Fibroblast of skin of abdomen (primary cell): ENCODE results near the gene RNF182.
A peak's percentile ranks its signal among the peaks of the same experiment; 100 is the strongest.
"Not testable (repeated sequence)": the region's sequence is repeated elsewhere in the genome, so short reads cannot be mapped to it uniquely, and the experiment has no call there.

Experiments
- DNase-seq: peaks from one replicate; pipeline ENCODE4 v3.0.0-alpha.2; 2013

Gene RNF182

DNA sequence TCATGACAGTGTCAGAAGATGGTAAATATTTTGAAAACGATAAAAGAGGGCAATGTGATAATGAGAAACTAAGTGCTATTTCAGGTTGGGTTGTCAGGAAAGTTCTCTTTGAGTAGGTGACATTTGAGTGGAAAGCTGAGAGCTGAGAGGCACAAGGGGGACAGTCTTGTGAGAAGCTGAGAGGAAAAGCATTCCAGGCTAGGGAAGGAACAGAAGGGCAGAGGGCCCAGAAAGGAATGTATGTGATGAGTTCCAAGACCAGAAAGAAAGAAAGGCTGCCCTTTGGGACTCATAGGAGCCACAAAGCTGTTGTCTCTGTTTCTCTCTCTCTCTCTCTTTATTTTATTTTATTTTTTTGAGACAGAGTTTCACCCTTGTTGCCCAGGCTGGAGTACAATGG is 7.6 kb upstream of the RNF182 start:
- DNase-seq: no peak

DNA sequence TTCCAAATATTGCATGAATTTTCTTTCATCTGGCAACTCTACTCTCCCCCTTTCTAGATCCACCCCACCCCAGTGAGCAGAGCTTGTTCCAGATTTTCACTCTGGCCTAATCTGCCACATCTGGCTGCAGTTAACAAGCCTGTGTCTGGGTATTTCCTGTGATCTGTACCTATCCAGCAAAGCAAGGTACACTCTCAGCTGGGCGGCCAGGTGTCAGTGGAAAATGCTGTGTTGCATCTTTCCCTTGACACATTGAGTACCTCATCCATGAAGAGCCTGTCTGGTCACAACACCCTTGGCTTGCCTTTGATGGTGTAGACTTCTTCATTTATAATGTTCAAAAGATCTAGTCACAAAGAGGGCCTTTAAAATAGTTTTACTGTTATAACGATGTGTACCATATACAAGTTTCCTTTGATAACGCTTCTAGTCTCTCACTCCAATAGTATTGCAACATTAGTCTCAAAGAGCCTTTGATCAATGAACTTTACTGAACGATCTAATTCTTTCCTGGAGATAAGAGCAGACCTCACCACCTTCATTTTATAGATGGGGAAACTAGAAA is 6.0 kb upstream of the RNF182 start:
- no peak for DNase-seq

DNA sequence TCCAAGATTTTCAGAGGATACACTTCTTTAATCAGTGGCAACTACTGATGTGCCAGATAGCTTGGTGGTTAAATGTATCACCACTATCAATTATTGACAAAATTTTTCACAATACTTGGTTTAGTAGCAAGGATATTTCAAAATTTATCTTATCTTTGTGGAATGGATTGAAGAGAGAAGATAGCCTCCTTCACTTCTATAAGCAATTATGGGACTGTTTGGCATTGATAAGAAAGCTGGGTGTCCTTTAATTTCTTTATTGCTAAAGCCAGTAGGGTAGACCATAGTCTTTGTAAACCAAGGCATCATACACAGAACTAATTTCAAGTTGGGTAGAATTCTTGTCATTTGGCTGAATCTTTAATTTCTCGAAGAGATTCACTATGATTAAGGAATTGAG is 4.9 kb upstream of the RNF182 start:
- no peak for DNase-seq

DNA sequence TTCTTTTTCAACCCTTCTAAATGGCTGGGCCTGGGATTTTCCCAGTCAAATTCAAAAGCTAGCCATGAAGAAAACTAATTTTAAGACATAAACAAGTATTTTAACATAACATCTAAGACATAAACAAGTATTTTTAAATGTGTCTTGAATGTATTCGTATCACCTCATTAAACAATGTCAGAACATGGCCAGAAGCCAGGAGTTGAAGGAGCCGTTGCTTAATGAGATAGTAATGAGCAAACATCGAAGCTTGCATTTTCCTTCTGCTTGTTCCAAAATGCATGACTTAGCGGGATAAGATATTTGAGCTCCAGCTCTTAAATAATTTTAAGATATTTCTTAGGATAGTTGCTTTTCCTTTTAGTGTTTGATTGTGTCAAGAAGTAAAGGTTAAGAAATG is 4.2 kb upstream of the RNF182 start:
- DNase-seq: no peak

DNA sequence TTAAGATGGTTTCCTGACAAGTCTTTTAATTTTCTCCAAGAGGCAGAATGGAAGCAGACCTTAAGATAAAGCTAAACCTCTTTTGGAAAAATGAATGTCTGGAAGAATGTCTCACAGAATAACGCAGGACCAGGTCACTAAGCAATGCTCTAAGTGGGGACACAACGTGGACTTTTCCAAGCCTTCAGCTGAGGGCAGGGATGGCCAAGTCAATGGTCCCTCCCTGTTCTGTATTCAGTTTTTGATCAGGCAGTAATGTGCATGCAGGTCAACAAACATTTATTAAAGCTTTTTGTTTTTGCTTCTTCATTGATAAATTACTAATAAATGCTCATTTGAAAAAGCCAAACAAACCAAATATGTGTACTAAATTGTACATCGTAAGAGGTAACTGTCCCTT is 2.0 kb upstream of the RNF182 start:
- no peak for DNase-seq

DNA sequence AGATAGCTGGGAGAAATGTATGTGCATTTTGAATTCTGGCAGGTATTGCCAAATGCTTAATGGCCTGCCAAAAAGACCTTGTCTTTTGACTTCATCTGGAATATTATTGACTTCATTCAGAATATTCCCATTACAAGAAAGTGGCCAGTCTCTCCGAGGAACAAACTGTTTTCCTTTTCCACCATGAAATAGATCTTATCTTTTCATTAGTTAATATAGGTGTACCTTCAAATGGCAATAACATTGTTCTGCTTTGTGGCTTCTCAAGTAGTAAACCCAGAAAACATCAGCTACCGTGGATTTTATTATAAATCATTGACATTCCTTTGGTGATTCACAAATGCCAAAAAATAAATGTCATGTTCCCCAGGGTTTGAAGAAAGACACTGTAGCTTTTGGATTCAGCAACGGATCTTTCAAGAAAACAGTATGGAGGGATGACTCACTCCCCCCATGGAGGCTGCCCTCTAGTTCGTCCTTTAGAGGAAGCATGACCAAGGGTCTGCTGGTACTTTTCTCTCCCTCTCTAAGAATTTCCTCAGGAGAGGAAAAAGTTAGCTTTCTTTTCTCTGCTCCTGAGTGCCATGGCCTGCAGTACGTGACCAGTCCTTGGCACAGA is 1.1 kb upstream of the RNF182 start:
- DNase-seq: peak; percentile 86

DNA sequence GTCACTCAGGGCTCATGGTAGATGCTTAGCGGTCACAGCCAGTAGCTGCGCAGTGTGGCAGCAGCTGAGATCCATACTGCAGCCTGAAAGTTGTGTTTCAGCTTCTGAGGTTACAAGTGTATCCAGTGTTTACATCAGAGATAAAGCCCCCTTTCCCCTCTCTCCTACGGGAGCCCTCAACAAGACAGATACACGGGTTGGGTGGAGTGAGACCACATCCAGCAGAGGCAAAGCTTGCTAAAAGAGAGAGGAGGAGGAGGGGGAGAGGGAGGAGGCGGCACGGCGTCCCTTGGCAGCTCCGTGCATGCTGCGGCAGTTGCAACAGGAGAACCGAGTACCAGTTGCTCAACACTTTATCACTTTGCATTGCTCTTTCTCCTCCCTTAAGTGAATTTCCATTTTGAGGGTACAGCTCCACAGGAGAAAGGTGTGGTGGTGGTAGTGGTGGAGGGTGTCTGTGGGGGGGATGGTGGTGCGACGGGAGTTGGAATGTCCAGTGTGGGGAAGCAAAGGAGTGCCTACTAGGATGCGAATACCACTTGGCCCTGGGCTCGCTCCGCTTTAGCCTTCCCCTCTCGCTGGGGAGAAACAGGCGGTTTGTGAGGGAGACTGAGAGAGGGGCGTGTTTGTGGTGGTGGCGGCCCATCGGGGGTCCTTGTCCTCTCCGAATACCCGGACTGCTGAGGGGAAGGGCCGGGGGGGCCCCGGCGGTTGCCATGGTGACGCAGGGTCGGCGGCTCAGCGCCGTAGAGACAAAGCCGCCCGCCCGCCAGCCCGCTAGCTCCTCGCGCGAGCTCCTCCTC is 405 bp upstream of the RNF182 start:
- peak; percentile 64 for DNase-seq

DNA sequence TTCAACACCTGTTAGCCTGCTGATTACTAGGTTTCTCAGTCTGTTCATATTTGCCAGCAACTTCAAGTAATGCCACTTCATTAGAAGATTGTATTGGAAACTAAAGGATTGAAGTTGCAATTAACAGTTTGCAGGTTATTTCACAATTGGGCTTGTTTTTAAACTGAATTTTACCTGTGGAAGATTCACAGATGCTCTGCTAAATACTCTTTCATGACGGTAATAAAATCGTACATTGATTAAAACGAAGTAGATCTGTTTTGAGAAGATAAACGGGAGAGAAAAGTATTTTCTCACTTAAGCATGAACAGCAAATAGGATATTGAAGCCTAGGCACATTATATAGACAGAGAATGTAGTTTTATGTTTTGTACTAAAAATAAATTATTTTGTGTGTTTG is 1.6 kb downstream of the RNF182 start:
- DNase-seq: no peak

DNA sequence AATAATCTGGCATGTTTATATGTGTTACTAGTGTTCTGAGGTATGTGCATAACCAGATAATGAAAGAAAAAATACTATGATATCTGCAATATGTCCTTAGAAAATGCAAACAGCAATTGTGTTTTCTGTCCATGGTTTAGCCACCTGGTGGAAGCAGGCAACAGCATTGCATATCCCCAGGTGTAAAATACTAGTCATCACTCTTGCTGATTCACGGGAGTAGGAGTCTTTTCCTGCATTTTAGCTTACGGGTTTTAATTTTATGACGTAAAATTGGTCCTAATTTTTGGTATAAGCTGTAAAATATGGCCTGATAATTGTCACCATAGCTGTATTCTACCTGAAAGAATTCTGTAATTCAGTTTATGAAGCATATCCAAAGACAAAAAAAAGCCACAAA is 2.5 kb downstream of the RNF182 start:
- DNase-seq: no peak

DNA sequence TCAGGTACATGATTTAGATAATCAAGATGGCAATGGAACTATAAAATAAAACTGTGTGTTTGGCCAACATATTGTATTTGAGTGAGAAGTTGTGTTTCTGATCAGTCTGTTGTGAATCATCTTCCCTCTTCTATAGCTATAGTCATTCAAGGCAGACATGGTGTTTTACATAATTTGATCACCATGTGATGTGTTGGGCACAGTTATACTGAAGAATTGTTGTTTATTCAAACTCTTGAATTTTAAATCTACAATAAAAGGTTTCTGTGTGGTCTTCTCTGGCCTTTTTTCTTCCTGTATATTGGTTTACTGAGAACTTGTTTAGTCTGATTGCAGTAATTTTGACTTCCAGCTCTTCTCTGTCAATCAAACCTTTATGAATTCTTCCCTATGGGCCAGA is 4.4 kb downstream of the RNF182 start:
- no peak for DNase-seq

DNA sequence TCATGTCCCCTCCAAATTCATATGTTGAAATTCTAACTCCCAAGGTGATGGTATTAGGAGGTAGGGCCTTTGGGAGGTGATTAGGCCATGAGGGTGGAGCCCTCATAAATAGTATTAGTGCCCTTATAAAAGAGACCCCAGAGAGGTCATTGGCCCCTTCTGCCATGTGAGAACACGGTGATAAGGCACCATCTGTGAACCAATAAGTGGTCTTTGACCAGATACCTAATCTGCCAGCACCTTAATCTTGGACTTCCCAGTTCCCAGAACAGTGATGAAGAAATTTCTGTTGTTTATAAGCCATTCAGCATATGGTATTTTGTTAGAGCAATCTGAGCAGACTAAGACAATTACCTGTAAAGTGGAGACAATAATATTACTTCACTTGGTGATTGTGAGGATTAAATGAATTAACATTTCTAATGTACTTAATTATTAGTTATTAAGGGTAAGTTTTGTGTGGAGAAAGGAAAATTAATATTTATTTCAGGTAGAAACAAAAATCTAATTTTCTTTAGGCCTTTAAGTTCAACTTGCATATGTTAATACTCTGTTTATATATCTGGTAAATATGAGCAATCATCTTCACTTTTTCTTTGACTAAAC is 7.1 kb downstream of the RNF182 start:
- no peak for DNase-seq

DNA sequence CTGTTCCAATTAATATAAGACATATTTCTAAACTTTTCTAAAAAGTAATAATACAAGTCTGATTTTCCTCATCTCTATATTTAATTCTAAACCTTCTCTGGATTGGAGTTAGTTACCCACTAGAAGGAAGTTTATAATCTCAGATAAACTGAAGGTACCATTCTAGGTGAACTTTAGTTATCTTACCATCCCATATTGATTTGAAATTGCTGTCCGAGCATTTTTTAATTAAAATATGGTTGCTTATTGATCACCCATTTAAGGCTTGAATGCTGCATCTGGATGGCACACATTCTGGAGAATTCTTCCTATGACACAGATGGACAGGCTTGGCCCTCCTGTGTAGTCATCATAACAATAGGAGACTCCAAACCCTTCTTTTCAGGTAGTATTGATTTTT is 8.0 kb downstream of the RNF182 start:
- DNase-seq: no peak

DNA sequence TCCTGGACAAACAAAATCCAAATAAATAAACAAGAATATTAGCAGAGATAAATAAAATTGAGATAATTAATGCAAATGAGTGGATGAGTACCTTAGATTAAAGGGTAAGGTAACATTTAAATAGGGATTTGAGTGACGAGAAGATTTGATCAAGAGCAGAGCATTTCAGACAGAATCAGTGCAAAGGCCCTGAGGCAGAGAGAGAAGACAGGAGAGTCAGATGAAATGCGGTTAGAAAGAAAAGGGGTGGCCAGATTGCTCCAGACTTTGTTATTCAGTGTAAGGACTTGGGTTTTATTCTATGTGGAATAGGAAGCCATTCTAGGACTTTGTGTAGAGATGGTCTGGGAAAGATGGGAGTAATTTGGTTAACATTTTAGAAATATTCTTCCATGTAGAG is 10.0 kb downstream of the RNF182 start:
- no peak for DNase-seq

DNA sequence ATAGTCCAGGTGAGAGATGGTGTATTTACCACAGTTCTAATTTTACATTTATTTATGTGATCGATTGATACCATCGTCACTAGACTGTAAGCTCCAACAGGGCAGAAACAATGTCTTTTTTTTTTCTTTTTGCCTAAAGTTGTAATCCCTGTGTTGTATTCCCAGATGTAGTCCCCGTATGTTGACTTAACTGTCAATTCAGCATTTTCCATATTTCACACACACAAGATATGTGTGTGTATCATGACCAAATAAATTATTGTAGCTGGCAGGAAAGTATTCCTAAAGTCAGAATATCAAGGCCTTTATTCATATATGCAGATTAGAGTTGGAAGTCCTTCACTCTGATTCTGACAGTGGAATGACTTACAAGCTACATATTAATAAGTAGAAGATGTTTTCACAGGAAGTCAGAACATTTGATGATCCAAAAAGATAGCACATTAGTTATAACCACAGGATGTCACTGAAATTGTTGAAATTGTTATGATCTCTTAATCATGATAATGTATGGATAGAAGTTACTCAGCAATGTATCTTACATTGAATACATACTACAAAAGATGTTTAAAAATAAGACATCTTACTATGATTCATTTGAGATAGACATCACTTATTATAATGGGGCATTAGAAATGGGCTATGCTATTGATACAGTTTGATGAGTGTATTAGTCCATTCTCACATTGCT is 10.6 kb downstream of the RNF182 start:
- peak; percentile 16 for DNase-seq

DNA sequence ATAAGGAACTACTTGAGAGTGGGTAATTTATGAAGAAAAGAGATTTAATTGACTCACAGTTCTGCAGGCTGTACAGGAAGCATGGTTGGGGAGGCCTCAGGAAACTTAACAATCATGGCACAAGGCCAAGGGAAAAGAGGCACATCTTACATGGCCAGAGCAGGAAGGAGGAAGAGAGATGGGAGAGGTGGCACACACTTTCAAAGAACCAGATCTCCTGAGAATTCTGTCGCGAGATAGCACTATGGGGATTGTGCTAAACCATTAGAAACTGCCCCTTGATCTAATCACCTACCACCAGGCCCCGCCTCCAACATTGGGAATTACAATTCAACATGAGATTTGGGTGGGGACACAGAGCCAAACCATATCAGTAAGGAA is 11.1 kb downstream of the RNF182 start:
- not testable (repeated sequence) for DNase-seq

DNA sequence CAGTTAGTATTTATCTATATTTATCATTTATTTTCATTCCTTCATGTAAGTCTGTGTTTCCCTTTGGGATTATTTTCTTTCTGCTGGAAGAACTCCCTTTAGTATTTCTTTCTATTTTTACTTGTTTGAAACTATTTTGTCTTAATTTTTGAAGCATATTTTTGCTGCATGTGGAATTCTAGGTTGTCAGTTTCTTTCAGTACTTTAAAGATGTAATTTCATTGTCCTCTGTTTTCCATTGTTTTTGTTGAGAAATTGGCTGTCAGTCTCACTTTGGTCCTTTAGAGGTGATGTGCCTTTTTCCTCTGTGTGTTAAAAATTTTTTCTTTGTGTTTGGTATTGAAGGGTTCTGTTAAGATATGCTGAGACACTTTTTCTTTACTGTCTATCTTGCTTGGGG is 17.1 kb downstream of the RNF182 start:
- DNase-seq: no peak

DNA sequence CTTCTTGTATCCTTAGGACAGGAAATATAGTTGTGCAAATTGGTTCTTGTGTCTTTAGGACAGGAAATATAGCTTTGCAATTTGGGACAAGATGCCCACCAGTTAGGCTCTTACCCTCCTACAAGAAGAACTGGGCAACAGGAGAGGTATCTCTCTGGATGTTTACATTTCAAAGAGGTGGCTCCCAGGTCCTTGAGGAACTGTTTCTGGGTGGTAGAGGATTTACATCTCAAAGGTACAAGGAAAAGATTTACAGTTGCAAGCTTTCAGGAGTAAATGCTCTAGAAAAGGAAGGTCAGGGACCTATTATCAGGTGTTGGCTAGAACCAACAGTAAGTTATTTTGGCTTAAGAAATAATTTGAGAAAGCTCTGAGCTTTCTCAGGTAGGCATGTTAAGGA is 19.2 kb downstream of the RNF182 start:
- DNase-seq: no peak

DNA sequence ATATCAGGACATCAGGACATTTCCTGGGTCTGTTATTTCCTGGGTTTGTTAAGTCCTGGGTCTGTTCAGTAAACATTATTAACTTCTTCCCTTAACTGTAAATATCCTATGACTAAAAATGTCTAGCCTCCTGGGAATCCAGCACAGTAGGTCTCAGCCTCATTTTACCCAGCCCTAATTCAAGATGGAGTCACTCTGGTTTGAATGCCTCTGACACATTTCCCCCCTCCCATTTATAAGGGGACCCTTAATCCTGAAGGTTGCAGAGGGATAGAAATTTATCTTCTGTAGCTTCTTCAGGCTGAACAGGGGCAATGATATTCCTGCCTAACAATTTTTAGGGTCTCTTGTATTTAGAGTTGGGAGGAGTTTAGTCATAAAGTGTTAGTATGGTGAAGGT is 21.8 kb downstream of the RNF182 start:
- no peak for DNase-seq

DNA sequence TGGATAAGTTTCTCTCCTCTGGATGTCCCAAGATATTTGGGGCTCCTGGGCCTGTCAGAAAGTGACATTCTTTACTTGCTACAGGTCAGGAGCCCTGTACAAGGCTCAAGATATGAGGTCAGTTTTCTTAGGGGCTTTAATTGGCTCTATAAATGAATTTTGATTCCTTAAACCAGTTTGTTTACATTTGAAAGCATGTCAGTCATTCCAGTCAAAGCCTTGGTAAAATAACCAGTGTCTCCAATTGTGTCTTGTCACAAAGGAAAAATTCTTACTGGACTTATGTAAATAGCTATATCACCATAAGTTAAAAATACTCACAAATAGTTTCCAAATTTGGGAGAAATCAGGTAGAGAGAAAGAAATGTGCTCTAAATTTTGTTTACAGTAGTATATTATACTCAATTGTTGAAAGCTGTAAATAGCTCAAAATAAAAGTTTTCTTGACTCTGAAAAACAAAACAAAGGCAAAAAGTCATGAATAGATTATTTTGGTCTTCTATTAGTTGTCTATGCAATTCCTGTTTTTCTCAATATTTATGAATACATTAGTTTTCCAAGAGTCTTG is 22.9 kb downstream of the RNF182 start:
- DNase-seq: no peak

DNA sequence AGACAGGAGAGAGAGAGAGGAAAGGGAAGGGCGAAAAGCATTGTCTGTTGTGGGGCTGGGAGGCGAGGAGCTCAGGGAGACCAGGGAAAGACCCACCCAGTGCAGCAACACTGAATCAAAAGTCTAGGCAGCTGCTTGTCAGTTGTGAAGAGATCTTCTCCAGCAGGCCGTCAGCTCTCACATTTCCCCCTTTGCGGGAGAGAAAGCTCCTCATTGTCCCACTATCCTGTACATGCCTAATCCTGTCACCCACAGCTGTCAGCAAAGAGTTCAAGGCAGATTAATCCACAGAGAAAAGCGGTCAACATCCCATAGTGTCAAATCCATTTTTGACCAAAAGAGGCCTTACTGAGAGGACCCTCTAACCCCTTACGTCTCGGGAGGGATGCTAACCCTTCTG is 27.3 kb downstream of the RNF182 start:
- no peak for DNase-seq

DNA sequence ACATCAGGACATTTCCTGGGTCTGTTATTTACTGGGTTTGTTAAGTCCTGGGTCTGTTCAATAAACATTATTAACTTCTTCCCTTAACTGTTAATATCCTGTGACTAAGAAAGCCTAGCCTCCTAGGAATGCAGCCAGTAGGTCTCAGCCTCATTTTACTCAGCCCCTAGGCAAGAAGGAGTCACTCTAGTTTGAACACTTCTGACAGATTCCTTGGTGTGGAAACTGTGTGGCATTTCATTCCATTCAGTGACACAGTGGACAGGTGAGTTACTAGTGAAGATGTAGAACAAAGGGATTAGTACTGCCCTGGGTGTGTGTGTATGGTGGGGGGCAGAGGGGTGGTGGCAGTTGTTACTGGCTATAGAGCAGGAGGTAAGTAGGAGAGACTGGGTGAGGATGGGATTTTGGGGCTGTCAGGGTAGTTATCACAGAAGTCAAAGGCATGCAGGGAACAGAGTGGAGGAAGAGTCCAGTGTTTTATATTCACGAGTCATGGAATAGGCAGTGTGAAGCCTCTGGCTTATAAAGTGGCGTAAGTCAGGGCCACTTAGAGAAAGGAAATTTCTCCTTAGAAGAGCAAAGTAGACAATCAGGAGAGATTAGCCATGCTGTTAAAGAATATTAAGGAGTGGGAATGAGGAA is 28.4 kb downstream of the RNF182 start:
- peak; percentile 44 for DNase-seq

DNA sequence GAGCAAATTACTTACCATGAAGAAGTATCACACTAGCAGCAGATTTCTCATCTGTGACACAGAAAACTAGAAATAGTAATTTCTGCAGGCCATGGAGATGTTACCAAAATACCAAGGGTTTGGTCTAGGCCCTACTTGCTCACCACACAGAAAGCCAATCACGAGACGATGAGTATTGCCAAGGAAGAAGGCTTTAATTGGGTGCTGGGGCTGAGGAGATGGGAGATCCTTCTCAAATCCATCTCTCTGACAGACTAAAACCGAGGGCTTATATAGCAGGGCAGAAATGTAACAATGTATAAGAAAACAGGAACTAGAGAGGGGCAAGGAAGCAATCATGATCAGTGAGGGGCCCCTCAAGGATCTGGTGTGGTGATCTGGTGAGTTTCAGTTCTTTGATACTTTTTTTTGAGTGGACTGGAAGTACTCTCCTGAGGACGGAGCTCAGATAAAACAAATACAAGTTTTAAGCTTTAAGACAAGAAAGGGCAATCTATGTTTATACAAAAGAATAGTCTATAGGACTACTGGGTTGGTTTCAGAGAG is 40.9 kb downstream of the RNF182 start:
- DNase-seq: no peak
